RCC 7860 (cell line): ENCODE measurements around the gene CABP7.
A peak's percentile ranks its signal among the peaks of the same experiment; 100 is the strongest.

ENCODE experiments used
- DNase-seq: peaks from one replicate; pipeline ENCODE4 v3.0.0-alpha.2; 2015; ENCODE audit warnings: low spot score
- FAIRE-seq: peaks from 2 replicates; lab custom pipeline; 2012; peaks lifted over from hg19 to GRCh38; lab: Jason Lieb, UNC

CABP7 gene

GRCh38 chr22:29769723-29770321 is 50.0 kb downstream of the CABP7 start:
- FAIRE-seq (no peak), DNase-seq (no peak)

GRCh38 chr22:29772170-29772641 is 52.4 kb downstream of the CABP7 start:
- DNase-seq (peak; percentile 32), FAIRE-seq (no peak)

GRCh38 chr22:29773233-29773632 is 53.4 kb downstream of the CABP7 start:
- DNase-seq (peak; percentile 80), FAIRE-seq (peak; percentile 71)

- FAIRE-seq = no peak
Measured at GRCh38 chr22:29780220-29780619, 60.4 kb downstream of the CABP7 start.

GRCh38 chr22:29780748-29781676 is 61.2 kb downstream of the CABP7 start:
- peak; percentile 14 for FAIRE-seq
- DNase-seq = peak; percentile 84

More at GRCh38 chr22:29780220-29780619, 60.4 kb downstream of the CABP7 start:
- no peak for DNase-seq
